NCI-H2196 treated with DMSO at 0.1 percent for 48 hours (cell line): ENCODE results near the gene HMGN1.

Experiments
- DNase-seq: peaks from one replicate; lab custom pipeline; 2025; ENCODE audit not compliant: unreplicated experiment; lab: John Stamatoyannopoulos, UW

HMGN1 gene

DNA sequence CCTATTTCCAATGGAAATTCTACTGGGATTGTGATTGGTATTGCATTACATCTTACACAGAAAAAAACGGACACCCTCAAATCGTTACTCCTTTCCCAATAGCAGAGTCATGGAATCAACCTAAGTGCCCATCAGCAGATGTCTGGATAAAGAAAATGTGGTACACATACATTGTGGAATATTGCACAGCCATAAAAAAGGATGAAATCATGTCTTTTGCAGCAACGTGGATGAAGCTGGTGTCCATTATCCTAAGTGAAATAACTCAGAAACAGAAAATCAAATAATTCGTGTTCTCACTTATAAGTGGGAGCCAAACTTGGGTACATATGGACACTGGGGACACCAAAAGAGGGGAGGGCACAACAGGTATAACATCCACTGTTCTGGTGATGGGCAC, 14.3 kb downstream of the HMGN1 start:
- DNase-seq: no peak

DNA sequence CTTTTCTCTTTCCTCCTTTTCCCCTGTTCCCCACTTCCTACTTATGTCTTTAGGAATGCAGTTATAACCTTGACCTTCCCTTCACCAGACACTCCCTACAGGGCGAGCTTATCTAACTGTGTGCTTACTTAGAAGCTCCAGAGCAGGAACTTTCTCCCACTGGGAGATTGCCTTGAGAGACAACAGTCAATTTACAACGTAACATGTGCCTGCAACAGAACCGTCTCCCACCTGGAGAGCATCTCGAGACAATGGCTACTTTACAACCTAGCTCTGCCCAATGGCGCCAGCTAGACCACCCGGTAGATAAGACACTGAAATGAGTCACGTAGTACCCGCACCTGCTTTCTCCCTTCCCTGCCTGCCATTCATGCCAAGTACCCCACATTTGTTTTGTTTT, 16.7 kb downstream of the HMGN1 start:
- no peak for DNase-seq

DNA sequence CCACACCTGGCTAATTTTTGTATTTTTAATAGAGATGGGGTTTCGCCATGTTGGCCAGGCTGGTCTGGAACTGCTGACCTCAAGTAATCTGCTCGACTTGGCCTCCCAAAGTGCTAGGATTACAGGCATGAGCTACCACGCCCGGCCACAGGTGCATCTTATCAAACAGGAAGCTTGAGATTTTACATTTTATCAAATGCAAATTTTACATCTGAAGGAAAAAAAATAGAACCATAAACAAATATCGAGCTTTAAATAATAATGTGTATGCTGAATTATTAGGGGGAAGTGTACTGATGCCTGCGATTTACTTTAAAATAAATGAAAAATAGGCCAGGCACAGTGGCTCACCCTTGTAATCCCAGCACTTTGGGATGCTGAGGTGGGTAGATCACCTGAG, 18.9 kb downstream of the HMGN1 start:
- DNase-seq: no peak

GRCh38 chr21:39327727-39328126, 21.2 kb downstream of the HMGN1 start:
- no peak for DNase-seq

DNA sequence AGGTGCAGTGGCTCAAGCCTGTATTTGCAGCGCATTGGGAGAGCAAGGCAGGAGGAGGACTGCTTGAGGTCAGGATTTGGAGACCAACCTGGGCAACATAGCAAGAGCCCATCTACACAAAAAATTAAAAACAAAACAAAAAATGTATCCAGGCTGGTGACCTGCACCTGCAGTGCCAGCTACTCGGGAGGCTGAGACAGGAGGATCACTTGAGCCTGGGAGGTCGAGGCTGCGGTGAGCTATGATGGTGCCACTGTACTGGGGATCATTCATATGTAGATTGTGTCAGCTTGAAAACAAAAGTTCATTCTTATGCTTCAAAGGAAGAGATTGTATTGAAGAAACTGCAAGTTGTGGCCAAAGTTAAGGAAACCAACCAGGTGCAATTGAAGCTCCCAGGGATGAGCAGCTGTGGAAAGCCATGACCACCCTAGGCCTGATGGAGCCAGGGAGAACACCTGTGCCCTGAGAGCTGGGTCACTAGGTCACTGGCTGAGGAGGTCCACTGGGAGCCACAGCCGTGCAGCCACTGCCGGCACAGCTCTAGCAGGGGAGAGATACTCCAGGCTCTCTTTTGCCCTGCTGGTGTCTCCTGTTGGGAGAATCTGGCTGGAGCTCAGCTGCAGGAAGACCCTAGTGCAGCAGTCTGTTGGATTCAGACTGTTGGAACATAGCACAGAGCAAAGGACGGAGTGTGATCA, 22.1 kb downstream of the HMGN1 start:
- no peak for DNase-seq

DNA sequence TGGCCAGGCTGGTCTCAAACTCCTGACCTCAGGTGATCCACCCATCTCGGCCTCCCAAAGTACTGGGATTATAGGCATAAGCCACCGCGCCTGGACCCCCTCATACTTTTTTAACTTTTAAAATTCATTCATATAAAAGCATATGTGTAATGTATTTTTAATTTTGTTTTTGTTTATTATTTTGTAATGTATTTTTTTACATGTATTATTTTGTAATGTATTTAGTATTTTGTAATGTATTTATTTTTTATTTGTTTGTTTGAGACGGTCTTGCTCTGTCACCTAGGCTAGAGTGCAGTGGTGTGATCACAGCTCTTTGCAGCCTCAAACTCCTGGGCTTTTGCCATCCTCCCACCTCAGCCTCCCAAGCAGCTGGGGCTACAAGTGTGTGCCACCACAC, 23.4 kb downstream of the HMGN1 start:
- DNase-seq: no peak

- no peak for DNase-seq
Observed at GRCh38 chr21:39321424-39321823, 27.5 kb downstream of the HMGN1 start.

GRCh38 chr21:39319814-39320332, 29.0 kb downstream of the HMGN1 start:
- DNase-seq: no peak

GRCh38 chr21:39319251-39319756, 29.6 kb downstream of the HMGN1 start:
- DNase-seq: no peak

- DNase-seq: no peak
Observed at GRCh38 chr21:39318091-39318959, 30.6 kb downstream of the HMGN1 start.

DNA sequence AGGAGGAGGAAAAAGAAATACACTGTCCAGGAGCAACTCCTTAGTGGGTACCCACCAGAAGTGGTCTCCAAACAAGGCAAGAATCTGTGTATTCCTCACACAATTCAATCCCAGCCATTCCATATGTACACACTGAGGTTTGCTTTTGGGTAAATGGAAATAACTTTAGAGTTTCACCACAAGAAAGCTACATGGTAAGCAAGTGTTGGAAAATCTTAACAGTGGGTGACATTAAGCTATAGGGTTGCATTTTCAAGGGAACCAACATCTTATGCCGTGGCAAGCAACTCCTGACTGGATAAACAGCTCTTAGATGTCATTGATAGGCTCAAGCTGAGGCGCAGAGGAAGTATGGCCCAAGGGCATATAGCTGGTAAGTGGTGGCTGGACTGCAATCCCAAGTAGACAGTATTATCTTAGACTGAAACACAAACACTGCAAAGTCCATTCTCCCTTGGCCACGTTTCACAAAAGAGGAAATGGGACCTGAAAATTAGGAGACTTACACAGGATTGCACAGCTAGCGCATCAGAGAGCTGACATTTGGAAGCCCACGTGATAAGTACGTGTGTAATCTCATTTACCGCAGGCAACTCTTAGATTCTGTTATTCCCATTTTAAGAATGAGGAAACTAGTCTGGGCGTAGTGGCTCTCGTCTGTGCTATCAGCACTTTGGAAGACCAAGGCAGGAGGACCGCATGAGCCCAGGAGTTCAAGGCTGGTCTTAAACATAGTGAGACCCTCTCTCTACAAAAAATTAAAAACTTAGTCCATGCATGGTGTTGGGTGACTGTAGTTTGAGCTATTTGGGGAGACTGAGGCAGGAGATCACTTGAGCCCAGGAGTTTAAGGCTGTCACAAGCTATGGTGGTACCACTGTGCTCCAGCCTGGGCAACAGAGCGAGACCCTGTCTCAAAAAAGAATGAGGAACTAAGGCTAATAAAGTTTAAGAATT, 31.5 kb downstream of the HMGN1 start:
- DNase-seq: no peak

DNA sequence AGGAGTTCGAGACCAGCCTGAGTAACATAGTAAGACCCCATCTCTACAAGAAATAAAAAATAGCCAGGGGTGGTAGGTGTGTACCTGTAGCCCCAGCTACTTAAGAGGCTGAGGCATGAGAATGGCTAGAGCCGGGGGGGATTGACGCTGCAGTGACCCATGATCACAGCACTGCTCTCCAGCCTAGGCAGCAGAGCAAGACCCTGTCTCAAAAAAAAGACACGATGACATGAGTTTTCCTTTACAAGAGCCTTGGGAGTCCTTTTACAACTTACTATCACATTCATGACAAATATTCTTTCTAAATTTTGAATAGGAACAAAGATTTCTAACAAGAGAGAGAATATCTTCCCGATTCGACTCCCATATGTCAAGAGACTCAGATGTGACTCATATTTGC, 32.2 kb downstream of the HMGN1 start:
- DNase-seq: no peak

DNA sequence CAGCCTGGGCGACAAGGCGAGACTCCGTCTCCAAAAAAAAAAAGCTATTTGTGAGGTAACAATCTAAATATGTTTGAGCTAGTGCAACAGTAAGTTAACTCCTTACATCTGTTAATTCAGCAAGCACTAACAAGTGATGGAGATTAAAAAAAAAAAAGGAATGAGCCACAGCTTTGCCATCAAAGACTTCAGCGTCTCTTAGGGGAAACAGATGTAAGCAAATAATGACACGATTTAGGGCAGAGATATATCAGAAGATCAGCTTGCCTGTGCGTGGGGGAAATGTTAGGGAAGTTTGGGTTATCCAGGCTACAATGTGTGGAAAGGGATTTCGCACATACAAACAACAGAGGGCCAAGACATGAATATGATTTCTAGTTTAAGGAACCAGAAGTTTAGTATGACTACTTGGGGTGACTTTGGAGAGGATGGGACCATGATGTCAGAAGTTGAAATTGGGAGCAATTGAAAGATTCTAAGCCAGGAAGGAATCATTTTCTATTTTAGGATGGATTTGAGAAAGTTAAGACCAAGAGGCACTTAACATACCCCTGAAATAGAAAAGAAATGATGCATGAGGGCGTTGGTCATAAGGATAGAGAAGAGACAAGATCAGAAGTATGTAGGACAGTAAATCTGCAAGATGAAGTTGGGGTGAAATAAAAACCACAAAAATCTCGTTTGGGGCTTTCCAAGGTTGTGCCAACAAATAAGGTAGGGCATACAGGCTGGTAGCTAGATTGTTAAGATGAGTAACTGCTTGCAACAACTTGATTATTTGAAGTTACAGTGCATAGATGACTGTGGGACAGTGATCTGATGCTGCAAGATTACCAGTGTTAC, 33.1 kb downstream of the HMGN1 start:
- no peak for DNase-seq

DNA sequence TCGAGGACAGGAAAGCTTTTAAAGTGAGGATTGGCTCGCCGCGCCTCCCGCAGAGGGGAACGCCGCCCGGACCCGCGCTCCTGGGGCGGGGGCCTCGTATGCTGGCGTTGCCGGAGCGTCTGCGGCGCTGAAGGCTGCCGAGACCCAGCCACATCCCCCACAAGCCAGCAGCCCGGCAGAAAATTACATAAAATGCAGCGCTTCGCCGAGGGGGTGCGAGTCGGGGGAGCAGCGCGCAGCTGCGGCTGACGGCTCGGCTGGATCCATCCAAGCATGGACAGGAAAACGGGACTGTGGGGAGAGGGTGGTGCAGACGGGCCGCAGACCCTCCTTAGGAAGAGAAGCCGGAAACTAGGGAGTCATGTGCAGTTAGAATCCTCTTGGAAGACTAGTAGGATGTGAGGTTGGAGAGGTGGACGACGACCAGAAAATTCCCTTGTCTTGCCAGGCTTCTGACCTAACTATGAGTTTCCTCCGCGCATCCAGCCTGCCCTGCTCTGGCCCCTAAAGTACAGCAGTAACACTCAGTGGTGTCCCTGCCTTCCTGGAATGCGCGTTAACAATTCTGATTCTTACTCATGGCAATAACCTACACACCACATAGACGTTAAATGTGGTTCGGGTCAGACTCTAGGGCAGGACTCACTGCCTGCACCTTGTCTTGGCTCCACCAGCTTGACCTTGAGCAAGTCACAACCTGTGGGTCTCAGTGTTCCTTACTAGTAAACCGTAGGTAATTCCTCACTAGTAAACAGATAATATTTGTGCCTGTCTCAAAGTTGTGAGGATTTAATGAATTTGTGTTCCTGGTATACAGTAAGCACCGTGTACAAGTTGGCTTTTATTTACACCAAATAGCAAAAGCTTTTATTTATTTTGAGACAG, 34.5 kb downstream of the HMGN1 start:
- no peak for DNase-seq

GRCh38 chr21:39313571-39314142, 35.2 kb downstream of the HMGN1 start, which contains the start of gene BRWD1:
TSS of gene BRWD1 (minus strand) at chr21:39313632. CDS start at chr21:39313491, 141 bp downstream.
- DNase-seq: peak; percentile 93

DNA sequence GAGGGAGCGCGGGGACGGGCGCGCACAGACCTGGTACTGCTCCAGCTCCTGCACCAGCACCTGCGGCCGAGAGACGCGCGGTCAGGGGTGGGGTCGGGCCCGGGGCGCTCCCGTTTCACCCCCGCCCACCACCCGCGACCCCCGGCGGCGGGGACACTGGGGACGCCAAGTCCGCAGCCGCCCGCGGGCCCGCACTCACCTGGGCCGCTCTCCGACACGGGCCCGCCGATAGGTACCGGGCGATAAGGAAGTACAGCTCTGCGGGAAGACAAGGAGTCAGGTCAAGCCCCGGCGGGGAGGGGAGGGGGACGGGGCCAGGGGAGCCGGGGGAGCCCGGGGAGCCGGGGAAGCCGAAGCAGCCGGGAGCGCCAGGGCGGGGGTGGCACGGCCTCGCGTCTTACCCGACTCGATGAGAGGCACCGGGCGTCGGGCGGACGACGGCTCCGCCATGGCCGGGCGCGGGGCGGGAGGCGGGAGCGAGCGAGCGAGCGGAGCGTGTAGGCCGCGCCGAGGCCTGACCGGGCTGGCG, 35.8 kb downstream of the HMGN1 start:
- no peak for DNase-seq

GRCh38 chr21:39312112-39313041, 36.5 kb downstream of the HMGN1 start:
- DNase-seq: peak; percentile 84
